ENCODE results near the gene PDCD2L.
A peak's percentile ranks its signal among the peaks of the same experiment; 100 is the strongest.

Gene PDCD2L

DNA sequence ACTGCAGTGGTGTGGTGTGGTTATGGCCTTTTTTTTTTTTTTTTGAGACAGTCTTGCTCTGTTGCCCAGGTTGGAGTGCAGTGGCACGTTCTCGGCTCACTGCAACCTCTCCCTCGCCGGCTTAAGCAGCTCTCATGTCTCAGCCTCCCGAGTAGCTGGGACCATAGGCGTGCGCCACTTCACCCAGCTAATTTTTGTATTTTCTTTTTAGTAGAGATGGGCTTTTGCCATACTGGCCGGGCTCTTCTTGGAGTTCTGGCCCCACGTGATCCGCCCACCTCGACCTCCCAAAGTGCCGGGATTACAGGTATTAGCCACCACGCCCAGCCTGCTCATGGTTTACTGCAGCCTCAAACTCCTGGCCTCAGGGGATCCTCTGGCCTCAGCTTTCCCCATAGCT is 7.0 kb downstream of the PDCD2L start:
- H3K9ac ChIP-seq (ENCODE audit: low read length): no peak overlapping the region
- no peaks in the 10 kb centered on the region for H3K9me2 ChIP-seq (ENCODE audit: low read depth, low read length)
- H3K9me3 ChIP-seq (ENCODE audit: low read length): no peaks in the 10 kb centered on the region
- no peak overlapping the region for H2AFZ ChIP-seq (ENCODE audit: low read length)
- H3K36me3 ChIP-seq (ENCODE audit: insufficient read depth, low read length): peaks cover 75% of the 10 kb centered on the region
- H4K20me1 ChIP-seq (ENCODE audit: insufficient read depth, low read length): no peaks in the 10 kb centered on the region
- peaks cover 10% of the 10 kb centered on the region for H3K4me1 ChIP-seq (ENCODE audit: insufficient read depth, low read length, severe bottlenecking)
- TF ChIP-seq EZH2 (IDR thresholded peaks at IDR 0.05; ENCODE audit: borderline replicate concordance, low read length): no peak
- H3K4me3 ChIP-seq (ENCODE audit: low read depth, low read length, poor library complexity, severe bottlenecking): no peak overlapping the region
- H3K79me2 ChIP-seq (ENCODE audit: insufficient read depth, low read length): peaks cover 8% of the 10 kb centered on the region; the same call in 1 of the 2 replicates
- H3F3A ChIP-seq (ENCODE audit: insufficient read depth, low read length): no peaks in the 10 kb centered on the region
- H3K27ac ChIP-seq (ENCODE audit: low read depth, low read length, poor library complexity, severe bottlenecking): no peak overlapping the region
- no peak overlapping the region for H3K4me2 ChIP-seq (ENCODE audit: low read length)
- no peaks in the 10 kb centered on the region for H3K27me3 ChIP-seq (ENCODE audit: insufficient read depth, low read length)

DNA sequence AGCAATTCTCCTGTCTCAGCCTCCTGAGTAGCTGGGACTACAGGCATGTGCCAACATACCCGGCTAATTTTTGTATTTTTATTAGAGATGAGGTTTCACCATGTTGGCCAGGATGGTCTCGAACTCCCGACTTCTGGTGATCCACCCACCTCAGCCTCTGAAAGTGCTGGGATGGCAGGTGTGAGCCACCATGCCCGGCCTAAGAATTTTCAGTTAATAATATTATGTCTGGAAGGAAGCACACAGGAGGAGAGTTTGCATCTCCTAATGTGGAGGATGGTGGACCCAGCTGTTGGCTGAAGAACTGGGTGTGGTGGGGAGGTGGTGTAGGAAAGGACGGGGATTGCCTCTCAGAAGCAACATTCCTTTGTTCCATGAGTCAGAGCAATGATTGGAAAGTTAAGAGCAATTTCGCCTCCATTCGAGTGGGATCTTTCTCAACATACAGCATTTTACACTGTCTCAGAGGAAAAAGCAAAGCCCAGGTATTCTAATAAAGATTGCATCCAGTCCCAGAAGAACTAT is 11.9 kb downstream of the PDCD2L start:
- Histone ChIP-seq H3K4me2 (ENCODE audit: low read length) (no peak overlapping the region), H3F3A (ENCODE audit: insufficient read depth, low read length) (no peaks in the 10 kb centered on the region), H3K27me3 (ENCODE audit: insufficient read depth, low read length) (no peaks in the 10 kb centered on the region), H3K36me3 (ENCODE audit: insufficient read depth, low read length) (peaks cover 92% of the 10 kb centered on the region), H3K4me3 (ENCODE audit: low read depth, low read length, poor library complexity, severe bottlenecking) (no peak overlapping the region), H3K79me2 (ENCODE audit: insufficient read depth, low read length) (0 out of 2 replicates have a peak, but pooled peaks cover 9% of the 10 kb centered on the region), H3K9me3 (ENCODE audit: low read length) (no peaks in the 10 kb centered on the region), H3K9me2 (ENCODE audit: low read depth, low read length) (no peaks in the 10 kb centered on the region), H3K4me1 (ENCODE audit: insufficient read depth, low read length, severe bottlenecking) (no peaks in the 10 kb centered on the region), H4K20me1 (ENCODE audit: insufficient read depth, low read length) (no peaks in the 10 kb centered on the region), H3K9ac (ENCODE audit: low read length) (no peak overlapping the region), H3K27ac (ENCODE audit: low read depth, low read length, poor library complexity, severe bottlenecking) (no peak overlapping the region), H2AFZ (ENCODE audit: low read length) (no peak overlapping the region)
- no peak for TF ChIP-seq EZH2 (IDR thresholded peaks at IDR 0.05; ENCODE audit: borderline replicate concordance, low read length)
- TF ChIP-seq, protein P1, sequence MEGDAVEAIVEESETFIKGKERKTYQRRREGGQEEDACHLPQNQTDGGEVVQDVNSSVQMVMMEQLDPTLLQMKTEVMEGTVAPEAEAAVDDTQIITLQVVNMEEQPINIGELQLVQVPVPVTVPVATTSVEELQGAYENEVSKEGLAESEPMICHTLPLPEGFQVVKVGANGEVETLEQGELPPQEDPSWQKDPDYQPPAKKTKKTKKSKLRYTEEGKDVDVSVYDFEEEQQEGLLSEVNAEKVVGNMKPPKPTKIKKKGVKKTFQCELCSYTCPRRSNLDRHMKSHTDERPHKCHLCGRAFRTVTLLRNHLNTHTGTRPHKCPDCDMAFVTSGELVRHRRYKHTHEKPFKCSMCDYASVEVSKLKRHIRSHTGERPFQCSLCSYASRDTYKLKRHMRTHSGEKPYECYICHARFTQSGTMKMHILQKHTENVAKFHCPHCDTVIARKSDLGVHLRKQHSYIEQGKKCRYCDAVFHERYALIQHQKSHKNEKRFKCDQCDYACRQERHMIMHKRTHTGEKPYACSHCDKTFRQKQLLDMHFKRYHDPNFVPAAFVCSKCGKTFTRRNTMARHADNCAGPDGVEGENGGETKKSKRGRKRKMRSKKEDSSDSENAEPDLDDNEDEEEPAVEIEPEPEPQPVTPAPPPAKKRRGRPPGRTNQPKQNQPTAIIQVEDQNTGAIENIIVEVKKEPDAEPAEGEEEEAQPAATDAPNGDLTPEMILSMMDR (IDR thresholded peaks at IDR 0.05; ENCODE audit: low read length): no peak

DNA sequence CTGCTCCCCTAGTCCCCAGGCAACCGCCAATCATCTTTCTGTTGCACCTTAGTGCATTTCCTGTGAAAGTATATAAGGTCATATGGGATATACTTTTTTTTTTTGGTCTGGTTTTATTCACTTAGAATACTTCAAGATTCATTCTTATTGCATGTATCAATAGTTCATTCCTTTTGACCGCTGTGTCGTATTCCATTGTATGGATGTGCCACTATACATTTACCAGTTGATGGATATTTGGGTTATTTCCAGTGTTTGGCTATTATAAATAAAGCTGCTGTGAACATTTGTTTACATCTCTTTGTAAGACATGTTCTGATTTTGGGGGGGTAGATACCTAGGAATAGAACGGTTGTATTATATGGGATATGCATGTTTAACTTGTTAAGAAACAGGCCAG is 14.1 kb downstream of the PDCD2L start:
- H3K27me3 ChIP-seq (ENCODE audit: insufficient read depth, low read length): no peaks in the 10 kb centered on the region
- no peaks in the 10 kb centered on the region for H3K9me3 ChIP-seq (ENCODE audit: low read length)
- no peak overlapping the region for H3K27ac ChIP-seq (ENCODE audit: low read depth, low read length, poor library complexity, severe bottlenecking)
- no peak overlapping the region for H3K9ac ChIP-seq (ENCODE audit: low read length)
- no peak overlapping the region for H3K4me2 ChIP-seq (ENCODE audit: low read length)
- H2AFZ ChIP-seq (ENCODE audit: low read length): no peak overlapping the region
- H3K4me3 ChIP-seq (ENCODE audit: low read depth, low read length, poor library complexity, severe bottlenecking): no peak overlapping the region
- no peaks in the 10 kb centered on the region for H4K20me1 ChIP-seq (ENCODE audit: insufficient read depth, low read length)
- 0 out of 2 replicates have a peak, but pooled peaks cover 9% of the 10 kb centered on the region for H3K79me2 ChIP-seq (ENCODE audit: insufficient read depth, low read length)
- H3K9me2 ChIP-seq (ENCODE audit: low read depth, low read length): no peaks in the 10 kb centered on the region
- H3K4me1 ChIP-seq (ENCODE audit: insufficient read depth, low read length, severe bottlenecking): no peaks in the 10 kb centered on the region
- H3F3A ChIP-seq (ENCODE audit: insufficient read depth, low read length): no peaks in the 10 kb centered on the region
- peaks cover 93% of the 10 kb centered on the region for H3K36me3 ChIP-seq (ENCODE audit: insufficient read depth, low read length)
- TF ChIP-seq, protein P1 (IDR thresholded peaks at IDR 0.05; ENCODE audit: low read length): no peak
- TF ChIP-seq EZH2 (IDR thresholded peaks at IDR 0.05; ENCODE audit: borderline replicate concordance, low read length): no peak

DNA sequence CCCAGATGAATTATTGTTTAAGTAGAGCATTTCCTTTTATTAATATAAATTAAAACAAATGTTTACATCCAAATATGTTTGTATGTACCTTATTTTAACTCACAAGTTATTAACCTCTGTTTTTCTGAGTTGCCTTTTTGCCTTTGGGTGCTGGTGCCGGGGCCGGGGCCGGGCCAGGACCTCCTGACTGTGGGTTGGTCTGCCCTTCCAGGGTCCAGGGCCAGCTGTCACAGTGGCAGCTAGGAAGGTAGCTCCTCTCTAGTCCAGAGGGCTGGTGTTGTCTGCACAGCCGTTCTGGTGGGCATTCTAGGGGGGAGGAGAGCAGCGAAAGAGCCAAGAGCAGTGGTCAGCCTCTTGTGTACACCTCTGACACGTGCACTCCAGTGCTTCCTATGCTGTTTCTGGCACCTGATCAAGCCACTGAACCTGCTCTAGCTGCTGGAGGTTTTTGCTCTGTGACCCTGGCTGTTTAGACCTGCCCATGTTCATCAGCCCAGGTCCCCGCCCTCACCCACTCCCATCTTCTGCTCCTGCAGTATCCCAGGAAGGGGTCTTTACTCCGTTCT is 22.0 kb downstream of the PDCD2L start:
- H3K4me2 ChIP-seq (ENCODE audit: low read length): no peak overlapping the region
- peaks cover 45% of the 10 kb centered on the region for H3K36me3 ChIP-seq (ENCODE audit: insufficient read depth, low read length)
- peak overlapping the region; percentile 39 for H3K27ac ChIP-seq (ENCODE audit: low read depth, low read length, poor library complexity, severe bottlenecking)
- H3K27me3 ChIP-seq (ENCODE audit: insufficient read depth, low read length): no peaks in the 10 kb centered on the region
- H2AFZ ChIP-seq (ENCODE audit: low read length): no peak overlapping the region
- peaks cover 29% of the 10 kb centered on the region for H3K79me2 ChIP-seq (ENCODE audit: insufficient read depth, low read length)
- H3K9me3 ChIP-seq (ENCODE audit: low read length): no peaks in the 10 kb centered on the region
- no peaks in the 10 kb centered on the region; the same call in 1 of the 2 replicates for H3F3A ChIP-seq (ENCODE audit: insufficient read depth, low read length)
- H3K9ac ChIP-seq (ENCODE audit: low read length): no peak overlapping the region
- H4K20me1 ChIP-seq (ENCODE audit: insufficient read depth, low read length): no peaks in the 10 kb centered on the region
- peaks cover 24% of the 10 kb centered on the region for H3K4me1 ChIP-seq (ENCODE audit: insufficient read depth, low read length, severe bottlenecking)
- TF ChIP-seq, protein P1 (IDR thresholded peaks at IDR 0.05; ENCODE audit: low read length): no peak
- no peak for TF ChIP-seq EZH2 (IDR thresholded peaks at IDR 0.05; ENCODE audit: borderline replicate concordance, low read length)
- H3K4me3 ChIP-seq (ENCODE audit: low read depth, low read length, poor library complexity, severe bottlenecking): no peak overlapping the region
- no peaks in the 10 kb centered on the region for H3K9me2 ChIP-seq (ENCODE audit: low read depth, low read length)
